Rectal smooth muscle tissue (tissue), 1 donor: ENCODE data around the gene DYNLT1.
"Not testable (repeated sequence)": the region's sequence is repeated elsewhere in the genome, so short reads cannot be mapped to it uniquely, and the experiment has no call there.

ENCODE experiments used
- H3K27ac ChIP-seq: one replicate; pipeline ENCODE4 v1.7.0; 2013; ENCODE audit warnings: low read depth, low read length, inconsistent platforms
- H3K27me3 ChIP-seq: one replicate; pipeline ENCODE4 v1.7.0; 2013; ENCODE audit warnings: low read length; ENCODE audit not compliant: control insufficient read depth, insufficient read depth
- H3K36me3 ChIP-seq: one replicate; pipeline ENCODE4 v1.7.0; 2013; ENCODE audit warnings: low read length; ENCODE audit not compliant: control insufficient read depth, insufficient read depth
- H3K4me1 ChIP-seq: one replicate; pipeline ENCODE4 v1.7.0; 2013; ENCODE audit warnings: low read length; ENCODE audit not compliant: control insufficient read depth, insufficient read depth
- H3K4me3 ChIP-seq: one replicate; pipeline ENCODE4 v1.7.0; 2013; ENCODE audit warnings: low read length
- H3K9ac ChIP-seq: one replicate; pipeline ENCODE4 v1.7.0; 2013; ENCODE audit warnings: low read length

The DYNLT1 gene

GRCh38 chr6:158607411-158608170, 37.0 kb downstream of the DYNLT1 start:
- H3K36me3 ChIP-seq, result peaks cover 19% of the 10 kb centered on the region
- H3K4me3 ChIP-seq, result no peak overlapping the region
- no peak overlapping the region for H3K9ac ChIP-seq
- no peaks in the 10 kb centered on the region for H3K27me3 ChIP-seq
- H3K27ac ChIP-seq, result no peak overlapping the region
- H3K4me1 ChIP-seq, result no peaks in the 10 kb centered on the region

- Histone ChIP-seq H3K27me3 (no peaks in the 10 kb centered on the region), H3K9ac (no peak overlapping the region), H3K4me3 (no peak overlapping the region), H3K36me3 (peaks cover 19% of the 10 kb centered on the region), H3K27ac (no peak overlapping the region), H3K4me1 (no peaks in the 10 kb centered on the region)
These were observed 37.6 kb downstream of the DYNLT1 start for GRCh38 chr6:158606935-158607334.

DNA sequence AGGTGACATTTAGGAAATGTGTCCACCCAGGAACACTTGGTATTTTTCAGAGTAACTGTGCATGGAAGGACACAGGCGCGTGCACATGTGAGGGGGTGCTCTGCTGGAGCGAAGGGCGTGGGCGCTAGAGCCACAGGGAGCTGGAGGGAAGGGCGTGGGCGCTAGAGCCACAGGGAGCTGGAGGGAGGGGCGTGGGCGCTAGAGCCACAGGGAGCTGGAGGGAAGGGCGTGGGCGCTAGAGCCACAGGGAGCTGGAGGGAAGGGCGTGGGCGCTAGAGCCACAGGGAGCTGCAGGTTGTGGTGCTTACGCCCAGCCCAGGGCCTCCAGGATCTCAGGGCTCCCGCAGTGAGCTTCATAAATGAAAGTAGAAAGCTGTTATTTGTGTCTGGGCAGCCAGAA, 38.5 kb downstream of the DYNLT1 start:
- peaks cover 19% of the 10 kb centered on the region for H3K36me3 ChIP-seq
- not testable (repeated sequence) for H3K4me3 ChIP-seq, H3K4me1 ChIP-seq, H3K27ac ChIP-seq, H3K27me3 ChIP-seq, H3K9ac ChIP-seq

- H3K4me3 ChIP-seq, result no peak overlapping the region
- H3K4me1 ChIP-seq, result no peaks in the 10 kb centered on the region
- no peaks in the 10 kb centered on the region for H3K27me3 ChIP-seq
- H3K9ac ChIP-seq, result no peak overlapping the region
- no peak overlapping the region for H3K27ac ChIP-seq
- H3K36me3 ChIP-seq, result peaks cover 19% of the 10 kb centered on the region
These were observed 39.2 kb downstream of the DYNLT1 start for GRCh38 chr6:158605266-158605878.

GRCh38 chr6:158604048-158604406, 40.5 kb downstream of the DYNLT1 start:
- no peaks in the 10 kb centered on the region for H3K4me1 ChIP-seq
- H3K36me3 ChIP-seq, result peaks cover 11% of the 10 kb centered on the region
- H3K27me3 ChIP-seq, result no peaks in the 10 kb centered on the region
- no peak overlapping the region for H3K4me3 ChIP-seq
- H3K27ac ChIP-seq, result no peak overlapping the region
- no peak overlapping the region for H3K9ac ChIP-seq

- Histone ChIP-seq H3K27ac (no peak overlapping the region), H3K9ac (no peak overlapping the region), H3K27me3 (no peaks in the 10 kb centered on the region), H3K36me3 (peaks cover 11% of the 10 kb centered on the region), H3K4me3 (no peak overlapping the region), H3K4me1 (no peaks in the 10 kb centered on the region)
These were observed 41.1 kb downstream of the DYNLT1 start for GRCh38 chr6:158603261-158604047.

- no peak overlapping the region for H3K4me3 ChIP-seq
- no peak overlapping the region for H3K27ac ChIP-seq
- H3K27me3 ChIP-seq, result no peaks in the 10 kb centered on the region
- peaks cover 2% of the 10 kb centered on the region for H3K36me3 ChIP-seq
- H3K9ac ChIP-seq, result no peak overlapping the region
- no peaks in the 10 kb centered on the region for H3K4me1 ChIP-seq
These were observed 44.9 kb downstream of the DYNLT1 start for GRCh38 chr6:158599635-158600034.

DNA sequence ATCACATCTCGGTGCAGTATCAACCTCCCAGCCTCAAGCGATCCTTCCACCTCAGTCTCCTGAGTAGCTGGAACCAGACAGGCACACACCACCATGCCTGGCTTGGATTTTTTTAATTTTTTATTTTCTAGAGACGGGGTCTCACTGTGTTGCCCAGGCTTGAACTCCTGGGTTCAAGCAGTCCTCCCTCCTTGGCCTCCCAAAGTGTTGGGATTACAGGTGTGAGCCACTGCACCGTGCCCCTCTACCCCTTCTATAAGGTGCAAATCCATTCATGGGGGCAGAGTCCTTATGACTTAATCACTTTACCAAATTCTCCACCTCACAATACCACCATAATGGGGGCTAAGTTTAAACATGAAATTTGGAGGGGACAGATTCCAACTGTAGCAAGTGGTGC, 47.0 kb downstream of the DYNLT1 start:
- Histone ChIP-seq H3K4me1 (no peaks in the 10 kb centered on the region), H3K4me3 (no peak overlapping the region), H3K27me3 (no peaks in the 10 kb centered on the region), H3K9ac (no peak overlapping the region), H3K27ac (no peak overlapping the region), H3K36me3 (peaks cover under 1% of the 10 kb centered on the region)

DNA sequence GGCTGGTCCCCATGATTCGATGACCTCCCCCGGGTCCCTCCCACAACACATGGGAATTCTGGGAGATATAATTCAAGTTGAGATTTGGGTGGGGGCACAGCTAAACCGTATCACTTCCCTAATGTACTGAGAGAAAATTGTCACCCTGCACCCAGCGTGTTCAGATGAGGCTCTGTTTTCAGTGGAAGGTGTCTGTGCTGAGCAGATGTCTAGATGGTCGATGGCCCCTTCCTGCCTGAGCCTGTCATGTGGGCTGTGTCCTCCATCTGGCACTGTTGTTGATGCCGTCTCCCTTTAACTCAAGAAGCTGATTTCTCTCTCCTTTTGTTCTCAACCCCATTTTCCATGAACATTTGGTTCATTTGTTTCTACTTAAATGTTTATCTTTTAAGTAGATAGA, 47.7 kb downstream of the DYNLT1 start:
- Histone ChIP-seq H3K27ac (no peak overlapping the region), H3K27me3 (no peaks in the 10 kb centered on the region), H3K4me1 (no peaks in the 10 kb centered on the region), H3K4me3 (no peak overlapping the region), H3K36me3 (peaks cover under 1% of the 10 kb centered on the region), H3K9ac (no peak overlapping the region)

DNA sequence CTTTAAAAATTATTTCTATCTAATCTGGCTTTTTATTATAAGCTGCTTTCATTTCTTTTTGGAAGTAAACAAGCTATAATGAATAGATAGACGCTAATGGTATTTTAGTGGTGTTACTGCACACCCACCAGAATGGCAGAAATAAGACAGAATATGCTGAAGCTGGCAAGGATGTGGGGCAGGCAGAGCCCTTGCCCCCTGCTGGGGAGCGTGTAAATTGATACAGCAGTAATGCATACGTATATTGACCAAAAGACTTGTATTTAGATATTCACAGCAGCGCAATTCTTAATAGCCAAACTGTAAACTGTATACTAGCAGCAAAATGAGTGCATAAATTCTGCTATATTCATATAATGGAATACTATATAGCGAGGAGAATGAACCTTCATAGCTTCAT, 49.3 kb downstream of the DYNLT1 start:
- no peaks in the 10 kb centered on the region for H3K27me3 ChIP-seq
- no peaks in the 10 kb centered on the region for H3K4me1 ChIP-seq
- no peak overlapping the region for H3K9ac ChIP-seq
- H3K4me3 ChIP-seq, result no peak overlapping the region
- no peak overlapping the region for H3K27ac ChIP-seq
- peaks cover 8% of the 10 kb centered on the region for H3K36me3 ChIP-seq

GRCh38 chr6:158593670-158594069, 50.9 kb downstream of the DYNLT1 start:
- peaks cover 10% of the 10 kb centered on the region for H3K36me3 ChIP-seq
- no peak overlapping the region for H3K4me3 ChIP-seq
- H3K9ac ChIP-seq, result no peak overlapping the region
- no peaks in the 10 kb centered on the region for H3K4me1 ChIP-seq
- H3K27me3 ChIP-seq, result no peaks in the 10 kb centered on the region
- no peak overlapping the region for H3K27ac ChIP-seq

- H3K9ac ChIP-seq, result no peak overlapping the region
- H3K27ac ChIP-seq, result no peak overlapping the region
- no peaks in the 10 kb centered on the region for H3K27me3 ChIP-seq
- no peak overlapping the region for H3K4me3 ChIP-seq
- no peaks in the 10 kb centered on the region for H3K4me1 ChIP-seq
- peaks cover 14% of the 10 kb centered on the region for H3K36me3 ChIP-seq
These were observed 52.7 kb downstream of the DYNLT1 start for GRCh38 chr6:158591810-158592209.
